Liver (tissue), 3 donors: ENCODE measurements around the gene BAIAP2L1.

Experiments
- FOXA1 ChIP-seq: IDR thresholded peaks from 2 replicates; pipeline ENCODE4 v1.6.1; 2016; ENCODE audit warnings: antibody characterized with exemption
- FOXA2 ChIP-seq: IDR thresholded peaks from 2 replicates; pipeline ENCODE4 v1.6.1; 2016; ENCODE audit warnings: antibody characterized with exemption
- JUND ChIP-seq, 2 donors: IDR thresholded peaks; 2 replicates each; pipeline ENCODE4 v1.6.1; 2016; ENCODE audit warnings: antibody characterized with exemption in 2 of 2
- RAD21 ChIP-seq, 2 donors: IDR thresholded peaks; 2 replicates each; pipeline ENCODE4 v1.6.1; 2016; ENCODE audit warnings: antibody characterized with exemption in 2 of 2, mild to moderate bottlenecking in 2 of 2
- RXRA ChIP-seq, 2 donors: IDR thresholded peaks; 2 replicates each; pipeline ENCODE4 v1.6.1; 2017 to 2018; ENCODE audit warnings: antibody characterized with exemption in 2 of 2, mild to moderate bottlenecking in 1 of 2
- SP1 ChIP-seq: IDR thresholded peaks from 2 replicates; pipeline ENCODE4 v1.6.1; 2018; ENCODE audit warnings: antibody characterized with exemption, mild to moderate bottlenecking
- TAF1 ChIP-seq: conservative IDR thresholded peaks from 2 replicates; pipeline ENCODE4 v1.6.1; 2016; ENCODE audit warnings: antibody characterized with exemption, mild to moderate bottlenecking
- YY1 ChIP-seq: IDR thresholded peaks from 2 replicates; pipeline ENCODE4 v1.6.1; 2016; ENCODE audit warnings: antibody characterized with exemption, mild to moderate bottlenecking
- TF ChIP-seq, protein P1 (sequence below): IDR thresholded peaks from 2 replicates; pipeline ENCODE4 v1.6.1; 2016; ENCODE audit warnings: antibody characterized with exemption
- TF ChIP-seq, protein P2 (sequence below): fragments of 150-350 bp; IDR thresholded peaks from 2 replicates; pipeline ENCODE4 v1.5.1; 2017; ENCODE audit warnings: improper control_type of control experiment, low read depth, low read length; ENCODE audit not compliant: missing input control
- donor health status: healthy.
- donor health status: healthy.

DNA sequence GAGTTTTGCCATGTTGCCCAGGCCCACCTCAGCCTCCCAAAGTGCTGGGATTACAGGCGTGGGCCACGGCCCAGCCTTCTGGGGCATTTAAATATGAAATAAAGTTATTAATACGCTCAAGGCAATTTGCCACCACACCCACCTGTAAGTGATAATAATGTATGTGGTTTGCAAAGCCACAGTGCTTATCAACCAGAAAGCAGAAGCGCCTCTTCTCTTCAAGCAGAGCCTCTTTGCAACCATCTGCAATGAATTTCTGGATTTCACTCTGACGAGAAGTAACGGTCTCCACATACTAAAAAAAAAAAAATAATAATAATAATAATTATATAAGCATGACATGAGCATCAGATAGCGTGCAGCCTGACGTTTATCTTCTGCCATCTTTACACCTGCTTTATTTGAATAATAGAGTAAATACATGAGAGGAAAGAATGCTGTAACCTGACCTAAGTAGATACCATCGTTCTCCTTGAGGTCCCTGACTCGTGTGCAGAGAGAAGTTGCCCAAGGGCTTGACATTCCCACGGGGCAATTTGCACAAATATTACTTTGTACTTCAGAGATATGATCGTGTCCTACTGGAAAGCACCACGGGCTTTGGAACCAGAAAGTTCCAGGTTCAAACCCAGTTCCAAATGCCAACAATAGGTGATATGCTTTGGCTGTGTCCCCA is 85.4 kb downstream of the BAIAP2L1 start:
- TF ChIP-seq, protein P1, sequence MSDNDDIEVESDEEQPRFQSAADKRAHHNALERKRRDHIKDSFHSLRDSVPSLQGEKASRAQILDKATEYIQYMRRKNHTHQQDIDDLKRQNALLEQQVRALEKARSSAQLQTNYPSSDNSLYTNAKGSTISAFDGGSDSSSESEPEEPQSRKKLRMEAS, result no peak
- TF ChIP-seq FOXA1 (no peak), TAF1 (no peak), SP1 (no peak), RAD21 (IDR thresholded peaks at IDR 0.05) (no peak), FOXA2 (no peak), JUND (IDR thresholded peaks at IDR 0.05) (no peak), YY1 (no peak), RXRA (IDR thresholded peaks at IDR 0.05) (no peak)
- TF ChIP-seq, protein P2, sequence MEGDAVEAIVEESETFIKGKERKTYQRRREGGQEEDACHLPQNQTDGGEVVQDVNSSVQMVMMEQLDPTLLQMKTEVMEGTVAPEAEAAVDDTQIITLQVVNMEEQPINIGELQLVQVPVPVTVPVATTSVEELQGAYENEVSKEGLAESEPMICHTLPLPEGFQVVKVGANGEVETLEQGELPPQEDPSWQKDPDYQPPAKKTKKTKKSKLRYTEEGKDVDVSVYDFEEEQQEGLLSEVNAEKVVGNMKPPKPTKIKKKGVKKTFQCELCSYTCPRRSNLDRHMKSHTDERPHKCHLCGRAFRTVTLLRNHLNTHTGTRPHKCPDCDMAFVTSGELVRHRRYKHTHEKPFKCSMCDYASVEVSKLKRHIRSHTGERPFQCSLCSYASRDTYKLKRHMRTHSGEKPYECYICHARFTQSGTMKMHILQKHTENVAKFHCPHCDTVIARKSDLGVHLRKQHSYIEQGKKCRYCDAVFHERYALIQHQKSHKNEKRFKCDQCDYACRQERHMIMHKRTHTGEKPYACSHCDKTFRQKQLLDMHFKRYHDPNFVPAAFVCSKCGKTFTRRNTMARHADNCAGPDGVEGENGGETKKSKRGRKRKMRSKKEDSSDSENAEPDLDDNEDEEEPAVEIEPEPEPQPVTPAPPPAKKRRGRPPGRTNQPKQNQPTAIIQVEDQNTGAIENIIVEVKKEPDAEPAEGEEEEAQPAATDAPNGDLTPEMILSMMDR, result no peak
